Mucosa of descending colon (tissue), 3 donors: Measurements from ENCODE around the gene RSPH6A. TPM values are rescaled to one million over a fixed set of nuclear protein-coding genes. Genes with fewer than 3 reads are reported as not detected.
A peak's percentile ranks its signal among the peaks of the same experiment; 100 is the strongest.

Source experiments
- ATAC-seq: fragments of 200-7000 bp; cut with Tn5 transposase; one replicate; pipeline ENCODE4 v1.9.1; 2020; ENCODE audit warnings: mild to moderate bottlenecking, moderate library complexity
- DNase-seq, 3 donors: peaks; one replicate each; pipeline ENCODE4 v3.0.0-alpha.2; 2020
- H3K36me3 ChIP-seq: fragments of 200-600 bp; one replicate; pipeline ENCODE4 v1.8.0; 2021; ENCODE audit warnings: low read depth, mild to moderate bottlenecking
- H3K4me1 ChIP-seq: fragments of 200-600 bp; one replicate; pipeline ENCODE4 v1.8.0; 2021; ENCODE audit warnings: low read depth, mild to moderate bottlenecking
- H3K4me3 ChIP-seq: fragments of 200-600 bp; one replicate; pipeline ENCODE4 v1.8.0; 2021; ENCODE audit warnings: mild to moderate bottlenecking
- H3K9me3 ChIP-seq: fragments of 200-600 bp; one replicate; pipeline ENCODE4 v1.8.0; 2021; ENCODE audit warnings: mild to moderate bottlenecking
- CTCF ChIP-seq: fragments of 200-600 bp; IDR thresholded peaks from one replicate; pipeline ENCODE4 v1.8.0; 2022; ENCODE audit warnings: antibody characterized with exemption, mild to moderate bottlenecking
- intact Hi-C, 2 donors: fragments of 100-400 bp; cut with DNase I in 1 of 2; cut with micrococcal nuclease in 1 of 2; formaldehyde crosslinking; loops; one replicate each; pipeline versions ENCODE4 v1.11.0 to v1.11.1; 2022; cut with DNase I, micrococcal nuclease
- total RNA-seq, 3 donors: library from RNA; stranded (reverse); fragmentation: NEBNext Ultra II Directional in 2 of 3; extraction: Animal tissue kit (Norgen Biotek cat#: 25700) in 2 of 3; gene quantifications; one replicate each; pipeline versions ENCODE4 v1.2.1 to v1.2.4, GENCODE V29; 2021 to 2023
- donor health status: DM: no; HTN: no; CAD: no; lungs with moderate emphysema.
- donor health status: DM: no; HTN: no; CAD: no.
- donor health status: DM: no; HTN: yes; CAD: no.

RSPH6A gene
- total RNA-seq, 3 donors from 2014 or later = 0.16 to 0.24 (median 0.20) TPM

- no peaks in the 10 kb centered on the region for H3K4me1 ChIP-seq
- ATAC-seq = no peak
- no peaks in the 10 kb centered on the region for H3K9me3 ChIP-seq
- no peaks in the 10 kb centered on the region for H3K36me3 ChIP-seq
- H3K4me3 ChIP-seq = no peak overlapping the region
- intact Hi-C loops = no loop called here
- TF ChIP-seq CTCF = no peak
- no peak for DNase-seq
Observed at GRCh38 chr19:45848922-45849321, 33.8 kb upstream of the RSPH6A start.

GRCh38 chr19:45847663-45848062 is 32.6 kb upstream of the RSPH6A start:
- DNase-seq (peak in 1 of 3 donors; percentile 7), ATAC-seq (no peak)
- no peaks in the 10 kb centered on the region for H3K36me3 ChIP-seq
- H3K9me3 ChIP-seq = no peaks in the 10 kb centered on the region
- intact Hi-C loops = no loop called here
- no peak overlapping the region for H3K4me3 ChIP-seq
- TF ChIP-seq CTCF = no peak
- no peaks in the 10 kb centered on the region for H3K4me1 ChIP-seq

DNA sequence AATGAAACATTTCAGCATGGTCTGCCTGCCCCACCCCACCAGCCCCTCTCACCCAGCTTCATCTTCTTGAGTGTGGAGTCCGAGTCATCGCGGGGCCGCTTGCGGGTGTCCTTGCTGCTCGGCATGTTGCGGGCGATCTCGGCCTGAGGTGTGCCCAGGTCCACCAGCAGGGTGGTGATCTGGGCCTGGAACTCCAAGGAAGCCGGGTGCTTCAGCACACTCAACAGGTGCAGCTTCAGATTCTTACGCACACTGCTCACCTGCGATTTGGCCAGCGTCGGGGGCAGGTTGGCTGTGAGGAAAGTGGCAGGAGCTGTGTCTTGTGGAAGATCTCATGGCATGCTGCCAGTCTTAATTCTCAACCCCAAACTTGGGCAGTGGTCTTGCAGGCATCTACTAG is 27.1 kb upstream of the RSPH6A start:
- TF ChIP-seq CTCF = no peak
- intact Hi-C loops = no loop called here
- H3K36me3 ChIP-seq = peaks cover 11% of the 10 kb centered on the region
- ATAC-seq (no peak), DNase-seq (peak in 1 of 3 donors; percentile 7)
- H3K4me1 ChIP-seq = no peaks in the 10 kb centered on the region
- no peaks in the 10 kb centered on the region for H3K9me3 ChIP-seq
- no peak overlapping the region for H3K4me3 ChIP-seq

GRCh38 chr19:45834970-45835369 is 19.9 kb upstream of the RSPH6A start:
- ATAC-seq (no peak), DNase-seq (peak in 1 of 3 donors; percentile 4)
- Histone ChIP-seq H3K4me3 (no peak overlapping the region), H3K9me3 (no peaks in the 10 kb centered on the region), H3K4me1 (no peaks in the 10 kb centered on the region), H3K36me3 (peaks cover 23% of the 10 kb centered on the region)
- intact Hi-C loops = no loop called here
- no peak for TF ChIP-seq CTCF

- no peaks in the 10 kb centered on the region for H3K9me3 ChIP-seq
- TF ChIP-seq CTCF = no peak
- no peak overlapping the region for H3K4me3 ChIP-seq
- DNase-seq = no peak
- no peaks in the 10 kb centered on the region for H3K4me1 ChIP-seq
- H3K36me3 ChIP-seq = peaks cover 10% of the 10 kb centered on the region
- intact Hi-C loops = no loop called here
- no peak for ATAC-seq
Observed at GRCh38 chr19:45828945-45829344, 13.8 kb upstream of the RSPH6A start.

DNA sequence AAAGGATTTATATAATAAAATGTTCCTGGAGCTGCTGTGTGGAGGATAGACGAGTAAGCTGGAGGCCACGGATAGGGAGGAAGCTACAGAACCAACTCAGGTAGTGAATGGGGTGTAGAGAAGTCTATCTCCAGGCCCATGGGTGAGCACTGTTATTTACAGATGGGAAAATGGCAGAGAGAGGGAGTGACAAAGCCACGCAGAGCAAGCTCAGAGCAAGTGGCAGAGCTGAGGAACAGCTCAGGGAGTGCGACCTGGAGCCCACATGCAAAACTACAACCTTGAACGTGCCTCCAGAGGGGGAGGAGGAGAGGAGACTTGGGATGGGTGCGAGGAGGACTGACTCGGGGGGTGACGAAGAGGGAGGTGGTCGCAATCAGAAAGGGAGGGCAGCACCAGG is 13.4 kb upstream of the RSPH6A start:
- no peak overlapping the region for H3K4me3 ChIP-seq
- no peaks in the 10 kb centered on the region for H3K4me1 ChIP-seq
- no peak for TF ChIP-seq CTCF
- intact Hi-C loops = no loop called here
- H3K9me3 ChIP-seq = no peaks in the 10 kb centered on the region
- DNase-seq = no peak
- peaks cover 8% of the 10 kb centered on the region for H3K36me3 ChIP-seq
- no peak for ATAC-seq
